OCI-M2 (cell line): Measurements from ENCODE around the gene VPS52.
"Not testable (repeated sequence)": the region's sequence is repeated elsewhere in the genome, so short reads cannot be mapped to it uniquely, and the experiment has no call there.

ENCODE experiments used
- DNase-seq: peaks from one replicate; lab custom pipeline; 2025; ENCODE audit not compliant: unreplicated experiment; lab: John Stamatoyannopoulos, UW

The VPS52 gene

GRCh38 chr6:33280539-33280938 is 8.9 kb upstream of the VPS52 start:
- no peak for DNase-seq

- DNase-seq: peak; percentile 56
Observed at GRCh38 chr6:33279971-33280511, 8.4 kb upstream of the VPS52 start.

DNA sequence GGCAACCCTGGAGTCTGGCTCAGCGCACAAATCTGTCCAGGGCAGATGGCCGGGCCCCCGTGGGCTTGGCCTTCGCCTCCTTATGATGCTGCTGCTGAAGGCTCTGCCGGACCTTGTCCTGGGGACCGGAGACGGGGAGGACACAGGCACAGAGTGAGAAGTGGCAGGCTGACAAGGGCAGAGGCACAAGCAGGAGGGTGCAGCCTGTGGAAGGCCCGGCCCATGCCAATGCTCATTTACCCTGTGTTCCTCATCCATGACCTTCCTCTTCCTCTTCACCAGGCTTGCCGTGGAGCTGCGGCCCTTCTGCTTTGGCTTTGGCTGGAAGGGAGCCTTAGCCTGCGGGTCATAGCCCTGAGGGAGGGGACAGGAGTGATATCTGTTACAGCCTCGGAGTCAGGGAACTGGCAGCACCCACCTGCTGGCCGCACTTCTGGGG is 7.6 kb upstream of the VPS52 start:
- DNase-seq: no peak

- DNase-seq: no peak
Observed at GRCh38 chr6:33278810-33279209, 7.1 kb upstream of the VPS52 start.

GRCh38 chr6:33278392-33278741 is 6.7 kb upstream of the VPS52 start:
- DNase-seq: no peak

DNA sequence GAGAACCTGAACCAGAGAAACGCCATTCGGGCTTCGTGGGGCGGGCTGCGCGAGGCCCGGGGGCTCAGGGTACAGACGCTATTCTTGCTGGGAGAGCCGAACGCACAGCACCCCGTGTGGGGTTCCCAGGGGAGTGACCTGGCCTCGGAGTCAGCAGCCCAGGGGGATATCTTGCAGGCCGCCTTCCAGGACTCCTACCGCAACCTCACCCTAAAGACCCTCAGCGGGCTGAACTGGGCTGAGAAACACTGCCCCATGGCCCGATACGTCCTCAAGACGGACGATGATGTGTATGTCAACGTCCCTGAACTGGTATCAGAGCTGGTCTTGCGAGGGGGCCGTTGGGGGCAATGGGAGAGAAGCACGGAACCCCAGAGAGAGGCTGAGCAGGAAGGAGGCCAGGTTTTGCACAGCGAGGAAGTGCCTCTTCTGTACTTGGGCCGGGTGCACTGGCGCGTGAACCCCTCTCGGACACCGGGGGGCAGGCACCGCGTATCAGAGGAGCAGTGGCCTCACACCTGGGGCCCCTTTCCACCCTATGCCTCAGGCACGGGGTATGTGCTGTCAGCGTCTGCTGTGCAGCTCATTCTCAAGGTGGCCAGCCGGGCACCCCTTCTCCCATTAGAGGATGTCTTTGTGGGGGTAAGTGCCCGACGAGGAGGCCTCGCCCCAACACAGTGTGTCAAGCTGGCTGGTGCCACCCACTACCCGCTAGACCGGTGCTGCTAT is 6.2 kb upstream of the VPS52 start:
- DNase-seq: no peak

- no peak for DNase-seq
Observed at GRCh38 chr6:33276864-33277662, 5.4 kb upstream of the VPS52 start, which contains the start of gene B3GALT4. Gene B3GALT4 (plus strand): TSS chr6:33277123. CDS start chr6:33277420, 297 bp downstream.

DNA sequence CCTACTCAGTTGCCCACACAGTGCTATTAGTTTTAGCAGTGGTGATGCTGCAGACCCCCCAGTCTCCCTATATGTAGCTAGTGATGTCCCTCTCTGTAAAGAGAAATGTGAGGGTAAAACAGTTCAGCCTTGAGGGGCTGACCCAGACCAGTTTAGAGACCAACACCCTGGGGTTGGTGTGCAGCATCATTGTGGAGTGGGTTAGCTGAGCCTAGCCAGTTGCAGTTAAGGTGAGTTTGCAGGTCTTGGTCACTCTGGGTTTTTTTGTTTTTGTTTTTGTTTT is 4.8 kb upstream of the VPS52 start:
- no peak for DNase-seq

DNA sequence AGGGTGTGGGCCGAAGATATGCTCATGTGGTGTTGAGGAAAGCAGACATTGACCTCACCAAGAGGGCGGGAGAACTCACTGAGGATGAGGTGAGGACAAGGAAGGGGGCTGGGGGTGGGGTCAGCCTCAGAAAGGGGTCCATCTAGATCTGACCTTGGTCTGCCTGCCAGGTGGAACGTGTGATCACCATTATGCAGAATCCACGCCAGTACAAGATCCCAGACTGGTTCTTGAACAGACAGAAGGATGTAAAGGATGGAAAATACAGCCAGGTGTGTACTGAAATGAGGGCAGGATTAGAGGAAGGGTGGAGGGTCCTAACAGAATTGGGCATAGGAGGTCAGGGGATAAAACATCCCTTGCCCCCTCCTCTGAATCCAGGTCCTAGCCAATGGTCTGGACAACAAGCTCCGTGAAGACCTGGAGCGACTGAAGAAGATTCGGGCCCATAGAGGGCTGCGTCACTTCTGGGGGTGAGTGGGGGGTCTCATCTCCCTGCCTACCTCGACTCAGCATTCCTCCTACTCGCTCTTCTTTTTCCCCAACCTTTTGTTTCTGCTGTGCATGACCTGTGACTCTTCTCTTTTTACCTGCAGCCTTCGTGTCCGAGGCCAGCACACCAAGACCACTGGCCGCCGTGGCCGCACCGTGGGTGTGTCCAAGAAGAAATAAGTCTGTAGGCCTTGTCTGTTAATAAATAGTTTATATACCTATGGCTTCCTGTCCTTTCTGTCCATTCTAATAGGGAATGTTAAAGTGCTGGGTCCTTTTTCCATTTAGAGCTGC is 4.3 kb upstream of the VPS52 start:
- DNase-seq: not testable (repeated sequence)

- no peak for DNase-seq
Observed at GRCh38 chr6:33273924-33274902, 2.5 kb upstream of the VPS52 start.

GRCh38 chr6:33273129-33273923 is 1.6 kb upstream of the VPS52 start:
- no peak for DNase-seq

DNA sequence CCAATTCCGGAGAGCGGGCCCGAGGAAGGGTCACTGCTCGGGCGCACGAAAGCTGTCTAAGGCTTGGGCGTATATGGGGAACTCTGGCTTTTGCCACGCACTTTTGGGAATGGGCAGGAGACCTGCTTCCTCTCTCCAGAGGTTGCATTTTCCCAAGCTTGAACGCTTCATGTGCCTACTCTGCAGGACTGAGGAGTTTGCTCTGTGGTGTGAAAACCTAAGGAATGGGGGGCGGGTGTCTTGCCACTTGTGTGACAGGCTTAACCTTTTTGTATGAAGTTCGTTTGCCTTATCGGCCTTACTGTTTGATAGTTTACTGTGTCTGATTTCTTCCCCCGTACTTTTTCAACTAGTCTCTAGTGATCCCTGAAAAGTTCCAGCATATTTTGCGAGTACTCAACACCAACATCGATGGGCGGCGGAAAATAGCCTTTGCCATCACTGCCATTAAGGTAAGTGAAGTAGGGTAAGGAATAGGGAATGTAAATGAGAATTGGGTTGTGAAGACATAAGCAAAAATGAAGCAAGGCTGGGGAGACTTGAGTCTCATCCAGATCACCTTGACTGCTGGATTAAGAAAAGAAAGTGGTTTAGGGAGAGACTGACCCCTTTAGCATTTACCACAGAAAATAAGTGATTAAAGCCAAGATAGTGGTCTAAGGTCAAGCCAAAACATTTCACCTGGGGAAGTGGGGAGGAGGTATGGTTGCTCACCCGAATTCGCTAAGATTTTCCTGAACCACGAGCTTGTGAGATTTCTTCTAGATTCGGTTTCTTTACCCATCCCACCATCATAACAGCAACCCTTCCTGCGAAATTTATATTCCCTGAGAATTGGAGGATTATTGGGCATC is 826 bp upstream of the VPS52 start:
- DNase-seq: no peak

DNA sequence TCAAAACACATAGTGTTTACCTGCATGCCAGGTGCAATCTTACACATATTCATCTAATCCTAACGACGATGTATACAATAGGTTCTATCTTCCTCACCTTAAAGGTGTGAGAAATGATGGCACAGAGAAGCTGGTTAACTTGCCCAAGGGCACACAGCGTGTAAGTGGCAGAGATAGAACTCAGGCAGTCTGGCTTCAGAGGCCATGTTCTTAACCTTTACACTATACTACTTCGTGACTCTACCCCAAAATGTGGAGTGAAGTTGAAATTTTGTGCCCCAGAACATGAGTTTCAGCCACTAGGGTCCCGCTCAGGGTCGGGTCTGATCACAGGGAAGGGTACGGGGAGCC is 584 bp downstream of the VPS52 start:
- DNase-seq: no peak

DNA sequence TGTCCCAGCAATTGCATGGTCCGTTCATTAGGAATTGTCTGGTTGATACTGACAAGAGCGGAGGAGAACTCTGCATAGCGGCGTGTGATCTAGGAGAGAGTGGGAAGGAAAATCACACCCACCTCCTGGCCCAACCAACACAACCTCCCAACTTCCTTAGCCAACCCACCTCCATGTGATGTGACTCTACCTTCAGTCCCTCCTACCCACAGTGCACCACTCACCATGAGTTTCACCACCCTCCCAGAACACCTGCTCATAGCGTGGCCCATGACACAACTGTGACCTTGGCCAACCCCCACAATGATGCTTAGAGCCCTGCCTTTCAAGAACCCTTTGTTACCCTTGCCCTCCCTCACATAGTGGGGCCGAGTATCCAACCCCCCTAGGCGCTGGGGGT is 7.7 kb downstream of the VPS52 start:
- no peak for DNase-seq

DNA sequence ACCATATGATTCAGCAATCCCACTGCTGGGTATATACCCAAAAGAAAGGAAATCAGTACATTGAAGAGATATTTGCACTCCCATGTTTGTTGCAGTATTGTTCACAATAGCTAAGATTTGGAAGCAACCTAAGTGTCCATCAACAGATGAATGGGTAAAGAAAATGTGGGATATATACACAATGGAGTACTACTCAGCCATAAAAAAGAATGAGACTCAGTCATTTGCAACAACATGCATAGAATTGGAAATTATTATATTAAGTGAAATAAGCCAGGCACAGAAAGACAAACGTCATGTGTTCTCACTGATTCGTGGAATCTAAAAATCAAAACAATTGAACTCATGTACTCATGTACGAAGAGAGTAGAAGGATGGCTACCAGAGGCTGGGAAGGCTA is 9.2 kb downstream of the VPS52 start:
- not testable (repeated sequence) for DNase-seq

- no peak for DNase-seq
Observed at GRCh38 chr6:33259032-33259431, 12.6 kb downstream of the VPS52 start.

GRCh38 chr6:33254591-33254990 is 17.1 kb downstream of the VPS52 start:
- no peak for DNase-seq

GRCh38 chr6:33252759-33253158 is 18.9 kb downstream of the VPS52 start:
- DNase-seq: no peak
